HG02943 (cell line): Measurements from ENCODE around the gene MT1A.
A peak's percentile ranks its signal among the peaks of the same experiment; 100 is the strongest.

Experiments
- ATAC-seq: cut with Tn5 transposase; IDR thresholded peaks from one replicate; pipeline ENCODE4 v1.9.1; 2021; ENCODE audit warnings: mild to moderate bottlenecking, low read depth, moderate library complexity; ENCODE audit not compliant: unreplicated experiment

The MT1A gene

GRCh38 chr16:56637814-56638750 is at the start of gene MT1A:
TSS of gene MT1A (plus strand) at chr16:56638666. CDS start at chr16:56638739, 73 bp downstream.
- ATAC-seq: no peak

- ATAC-seq: no peak
Measured at GRCh38 chr16:56588781-56589140, 49.7 kb upstream of the MT1A start.

GRCh38 chr16:56589141-56590039 is 49.1 kb upstream of the MT1A start, which contains the start of gene MT3:
TSS of gene MT3 (plus strand) at chr16:56589528. CDS start at chr16:56589591, 63 bp downstream.
- ATAC-seq: no peak

GRCh38 chr16:56591377-56592060 is 46.9 kb upstream of the MT1A start:
- no peak for ATAC-seq

GRCh38 chr16:56593573-56594291 is 44.7 kb upstream of the MT1A start:
- ATAC-seq: no peak

- no peak for ATAC-seq
Measured at GRCh38 chr16:56594292-56594619, 44.2 kb upstream of the MT1A start.

GRCh38 chr16:56600398-56600999 is 38.0 kb upstream of the MT1A start:
- ATAC-seq: no peak

GRCh38 chr16:56601325-56601724 is 37.1 kb upstream of the MT1A start:
- ATAC-seq: no peak

GRCh38 chr16:56603589-56603988 is 34.9 kb upstream of the MT1A start:
- ATAC-seq: no peak

GRCh38 chr16:56604966-56605365 is 33.5 kb upstream of the MT1A start:
- ATAC-seq: no peak

GRCh38 chr16:56605475-56605874 is 33.0 kb upstream of the MT1A start:
- no peak for ATAC-seq

- no peak for ATAC-seq
Measured at GRCh38 chr16:56606071-56606475, 32.4 kb upstream of the MT1A start.

GRCh38 chr16:56606476-56607108 is 31.9 kb upstream of the MT1A start:
- no peak for ATAC-seq

GRCh38 chr16:56607109-56607618 is 31.3 kb upstream of the MT1A start:
- no peak for ATAC-seq

GRCh38 chr16:56607675-56608042 is 30.8 kb upstream of the MT1A start:
- no peak for ATAC-seq

GRCh38 chr16:56608043-56608875 is 30.2 kb upstream of the MT1A start, which contains the start of gene MT2A:
TSS of gene MT2A (plus strand) at chr16:56608584. CDS start at chr16:56608656, 72 bp downstream.
- peak; percentile 84 for ATAC-seq

GRCh38 chr16:56608876-56609462 is 29.5 kb upstream of the MT1A start:
- peak; percentile 11 for ATAC-seq

GRCh38 chr16:56609463-56609921 is 29.0 kb upstream of the MT1A start:
- peak; percentile 51 for ATAC-seq
